Measurements from ENCODE around the gene NAIF1. TPM values are rescaled to one million over a fixed set of nuclear protein-coding genes. Genes with fewer than 3 reads are reported as not detected.

The NAIF1 gene
- total and polyA plus RNA-seq, 2 donors (not counting 3 experiments of a cell fraction or from before 2014, with no cell fraction given): 8.2 to 10.1 TPM

DNA sequence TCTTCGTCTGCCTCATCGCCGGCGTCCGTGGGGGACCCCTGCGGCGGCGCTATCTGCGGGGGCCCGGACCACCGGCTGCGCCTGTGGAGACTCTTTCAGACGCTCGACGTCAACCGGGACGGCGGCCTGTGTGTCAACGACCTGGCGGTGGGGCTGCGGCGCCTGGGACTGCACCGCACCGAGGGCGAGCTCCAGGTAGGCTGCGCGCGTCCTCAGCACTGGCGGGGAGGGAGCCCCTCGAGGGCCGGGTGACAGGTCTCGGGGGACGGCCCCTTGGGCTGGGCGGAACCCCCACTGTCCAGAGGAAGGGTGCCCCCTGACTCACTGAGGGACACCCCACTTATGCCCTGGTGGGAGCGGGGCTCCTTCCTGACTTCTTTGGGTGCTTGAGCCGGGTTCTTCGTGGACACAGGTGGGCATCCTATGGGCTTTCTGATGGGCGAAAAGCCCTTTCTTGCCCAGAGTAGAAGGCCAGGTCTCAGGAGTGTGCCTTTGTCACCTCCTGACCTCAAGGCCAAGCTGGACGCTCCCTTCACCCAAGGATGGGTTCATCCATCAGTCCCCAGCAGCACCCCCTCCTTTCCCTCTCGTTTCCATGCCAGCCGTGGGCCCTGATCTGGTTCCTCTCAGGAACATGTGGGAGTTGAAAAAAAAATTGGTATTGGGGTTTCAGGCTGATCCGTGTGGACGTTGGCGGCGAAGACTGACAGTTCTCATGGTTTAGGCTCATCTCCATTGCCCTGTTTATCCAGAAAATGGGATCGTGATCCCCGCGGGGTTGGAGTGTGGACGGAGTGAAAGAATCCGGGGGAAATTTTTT, 1.5 kb upstream of the NAIF1 start:
- H3K9me3 ChIP-seq (replicated peaks; ENCODE audit: control insufficient read depth, insufficient read depth, low read length): no peaks in the 10 kb centered on the region
- H3K79me2 ChIP-seq (ENCODE audit: control insufficient read depth, insufficient read depth, low read length): peaks cover 46% of the 10 kb centered on the region
- no peak for TF ChIP-seq POLR2AphosphoS5 (IDR thresholded peaks at IDR 0.05; ENCODE audit: insufficient read depth, low read depth, low read length)
- no peak for TF ChIP-seq EZH2 (IDR thresholded peaks at IDR 0.05; ENCODE audit: borderline replicate concordance, low read depth, low read length, severe bottlenecking)
- TF ChIP-seq MYC (IDR thresholded peaks at IDR 0.05; ENCODE audit: low read depth, low read length): no peak
- TF ChIP-seq MAX (IDR thresholded peaks at IDR 0.05; ENCODE audit: insufficient read depth, insufficient read length): no peak
- TF ChIP-seq POLR2A (IDR thresholded peaks at IDR 0.05; ENCODE audit: low read depth, low read length): no peak
- TF ChIP-seq JUN (IDR thresholded peaks at IDR 0.05; ENCODE audit: borderline replicate concordance, insufficient read depth, insufficient read length, low read depth): no peak
- no peak for TF ChIP-seq GATA2 (IDR thresholded peaks at IDR 0.05; ENCODE audit: insufficient read depth, insufficient read length, low read depth, low read length)
- no peak for TF ChIP-seq FOS (IDR thresholded peaks at IDR 0.05; ENCODE audit: borderline replicate concordance, insufficient read depth, low read length)
- TF ChIP-seq, protein P1, sequence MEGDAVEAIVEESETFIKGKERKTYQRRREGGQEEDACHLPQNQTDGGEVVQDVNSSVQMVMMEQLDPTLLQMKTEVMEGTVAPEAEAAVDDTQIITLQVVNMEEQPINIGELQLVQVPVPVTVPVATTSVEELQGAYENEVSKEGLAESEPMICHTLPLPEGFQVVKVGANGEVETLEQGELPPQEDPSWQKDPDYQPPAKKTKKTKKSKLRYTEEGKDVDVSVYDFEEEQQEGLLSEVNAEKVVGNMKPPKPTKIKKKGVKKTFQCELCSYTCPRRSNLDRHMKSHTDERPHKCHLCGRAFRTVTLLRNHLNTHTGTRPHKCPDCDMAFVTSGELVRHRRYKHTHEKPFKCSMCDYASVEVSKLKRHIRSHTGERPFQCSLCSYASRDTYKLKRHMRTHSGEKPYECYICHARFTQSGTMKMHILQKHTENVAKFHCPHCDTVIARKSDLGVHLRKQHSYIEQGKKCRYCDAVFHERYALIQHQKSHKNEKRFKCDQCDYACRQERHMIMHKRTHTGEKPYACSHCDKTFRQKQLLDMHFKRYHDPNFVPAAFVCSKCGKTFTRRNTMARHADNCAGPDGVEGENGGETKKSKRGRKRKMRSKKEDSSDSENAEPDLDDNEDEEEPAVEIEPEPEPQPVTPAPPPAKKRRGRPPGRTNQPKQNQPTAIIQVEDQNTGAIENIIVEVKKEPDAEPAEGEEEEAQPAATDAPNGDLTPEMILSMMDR (IDR thresholded peaks at IDR 0.05; ENCODE audit: extremely low read depth in 1 of 2, insufficient read depth in 1 of 2, low read depth in 1 of 2, low read length in 2 of 2): no peak
- peak overlapping the region; percentile 60 for H3K9ac ChIP-seq (replicated peaks; ENCODE audit: extremely low read depth, insufficient read depth, low read length)
- H3K9me1 ChIP-seq (replicated peaks; ENCODE audit: control insufficient read depth, extremely low read depth, insufficient read depth, low read length): no peaks in the 10 kb centered on the region
- ChIA-PET CTCF (interaction anchor here (1.3 to 2.1 kb wide), 5 partner anchors 10 to 34 kb away, joined by 3 to 10 read pairs (median 6); no protein-coding TSS in a partner anchor), POLR2A (interaction anchor here (1.6 kb wide), 1 partner anchor 12 kb away, joined by 3 read pairs; no protein-coding TSS in a partner anchor)
- FAIRE-seq (no peak), DNase-seq (ENCODE audit: low read depth, low spot score) (peak; percentile 26)
- H3K27ac ChIP-seq (ENCODE audit: insufficient read depth, low read depth, low read length): peak overlapping the region; percentile 34
- dilution Hi-C loops (cut with MboI; ENCODE audit: extremely low pct_ligation_motif_present, low sequenced_read_pairs): no loop called here
- H3K4me3 ChIP-seq (replicated peaks in 1 of 3; ENCODE audit: insufficient read depth in 1 of 3, low read depth in 1 of 3, low read length in 3 of 3): peak overlapping the region; percentile 30 to 79 (median 60)
- no peaks in the 10 kb centered on the region for H3K27me3 ChIP-seq (ENCODE audit: control insufficient read depth in 2 of 2, insufficient read depth in 2 of 2, low read length in 2 of 2)
- peak overlapping the region; percentile 58 for H3K4me2 ChIP-seq (ENCODE audit: insufficient read depth, low read length)
- H4K20me1 ChIP-seq (replicated peaks; ENCODE audit: control insufficient read depth, extremely low read depth, insufficient read depth, low read length): no peaks in the 10 kb centered on the region
- intact Hi-C loops (cut with micrococcal nuclease): loop anchor here (1.0 kb wide), 3 partner anchors 26 to 60 kb away; no protein-coding TSS in a partner anchor
- H3K4me1 ChIP-seq (ENCODE audit: control insufficient read depth, extremely low read depth, insufficient read depth, low read length): peaks cover 28% of the 10 kb centered on the region
- BruUV-seq (replicated peaks): TSS peak; percentile 38
- peak overlapping the region; percentile 7 for H2AFZ ChIP-seq (ENCODE audit: low read depth, low read length)
- H3K36me3 ChIP-seq (ENCODE audit: control insufficient read depth in 2 of 2, extremely low read depth in 1 of 2, insufficient read depth in 2 of 2, low read length in 2 of 2): no peaks in the 10 kb centered on the region

All from endothelial cell of umbilical vein (primary cell).